AG08395 (cell line): ENCODE measurements around the gene RSAD2.
"Not testable (repeated sequence)": the region's sequence is repeated elsewhere in the genome, so short reads cannot be mapped to it uniquely, and the experiment has no call there.

Source experiments
- DNase-seq: peaks from one replicate; pipeline ENCODE4 v3.0.0; 2012; ENCODE audit warnings: mixed read lengths, low spot score

The RSAD2 gene

GRCh38 chr2:6926071-6926732, 48.6 kb downstream of the RSAD2 start:
- DNase-seq = no peak

DNA sequence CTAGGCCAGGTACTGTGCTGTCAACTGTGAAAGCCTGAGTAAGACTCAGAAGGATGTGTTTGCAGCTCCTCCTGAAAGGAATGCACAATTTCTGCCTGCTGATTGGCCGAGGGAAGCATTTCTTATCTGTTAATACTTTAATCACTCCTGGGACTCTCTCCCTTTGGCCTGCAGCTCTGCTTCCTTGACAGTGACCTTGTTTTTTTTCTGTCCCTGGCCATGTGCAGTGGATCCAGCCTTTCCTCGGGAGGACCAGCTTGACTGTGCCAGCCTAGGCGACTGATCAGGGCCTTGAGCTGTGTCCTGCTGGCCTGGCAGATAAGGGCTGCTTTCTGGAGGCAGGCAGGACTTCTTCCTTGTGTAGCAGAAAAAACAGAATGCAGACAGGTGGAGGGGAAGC, 49.6 kb downstream of the RSAD2 start:
- no peak for DNase-seq

GRCh38 chr2:6927753-6928152, 50.2 kb downstream of the RSAD2 start:
- no peak for DNase-seq

DNA sequence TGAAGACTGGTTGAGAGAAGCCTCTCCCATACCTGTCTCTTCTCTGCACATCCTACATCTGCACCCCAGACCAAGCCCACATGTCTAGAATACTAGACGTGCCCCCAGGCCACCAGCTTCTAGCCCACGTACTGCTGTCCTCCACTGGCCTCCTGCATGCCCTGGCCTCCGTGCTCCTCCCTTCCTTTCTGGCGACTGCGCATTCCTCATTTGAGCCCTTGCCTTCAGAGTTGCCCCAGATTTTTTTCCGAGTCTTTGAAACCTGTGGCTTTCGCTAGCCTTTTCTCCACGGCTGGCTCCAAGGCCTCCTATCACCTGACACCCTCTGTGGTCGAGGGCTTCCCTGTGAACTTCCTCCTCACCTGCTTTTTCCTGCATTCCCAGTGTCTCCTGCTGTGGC, 50.9 kb downstream of the RSAD2 start:
- no peak for DNase-seq

- no peak for DNase-seq
Measured at GRCh38 chr2:6929196-6929819, 51.7 kb downstream of the RSAD2 start.

DNA sequence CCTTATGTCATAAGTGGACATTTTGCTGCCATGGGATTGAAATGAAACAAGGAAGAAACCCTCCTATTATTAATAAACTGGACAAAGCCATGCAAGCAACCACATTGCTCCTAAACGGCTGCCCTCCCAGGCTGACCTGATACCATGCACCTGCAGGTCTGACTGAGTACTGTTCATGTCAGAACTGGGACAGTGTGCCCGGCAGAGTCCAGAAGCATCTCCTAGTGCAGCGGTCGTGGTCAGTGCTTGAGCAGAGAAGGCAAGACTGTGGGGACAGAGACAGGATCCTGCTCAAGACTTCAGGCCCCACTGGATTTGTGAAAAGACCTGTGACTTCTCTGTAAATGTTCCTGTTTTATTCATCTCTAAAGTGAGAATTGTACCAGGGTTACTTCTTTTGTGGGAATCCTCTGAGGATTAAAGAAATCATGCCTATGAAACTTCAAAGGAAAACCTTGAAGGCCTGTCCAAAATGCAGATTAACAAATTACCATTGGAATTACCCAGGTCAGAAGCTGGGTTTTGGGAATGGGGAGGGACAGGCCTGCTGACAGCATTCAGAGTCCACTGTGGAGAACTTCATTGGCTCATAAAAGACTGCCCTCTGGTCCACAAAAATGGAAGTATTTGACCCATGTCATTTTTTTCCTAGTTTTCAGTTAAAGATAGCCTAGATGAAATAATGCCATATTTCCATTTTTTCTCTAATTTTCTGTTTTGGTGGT, 53.5 kb downstream of the RSAD2 start:
- DNase-seq = no peak

GRCh38 chr2:6931753-6932152, 54.2 kb downstream of the RSAD2 start:
- no peak for DNase-seq

- DNase-seq = no peak
Measured at GRCh38 chr2:6932206-6932605, 54.6 kb downstream of the RSAD2 start.

DNA sequence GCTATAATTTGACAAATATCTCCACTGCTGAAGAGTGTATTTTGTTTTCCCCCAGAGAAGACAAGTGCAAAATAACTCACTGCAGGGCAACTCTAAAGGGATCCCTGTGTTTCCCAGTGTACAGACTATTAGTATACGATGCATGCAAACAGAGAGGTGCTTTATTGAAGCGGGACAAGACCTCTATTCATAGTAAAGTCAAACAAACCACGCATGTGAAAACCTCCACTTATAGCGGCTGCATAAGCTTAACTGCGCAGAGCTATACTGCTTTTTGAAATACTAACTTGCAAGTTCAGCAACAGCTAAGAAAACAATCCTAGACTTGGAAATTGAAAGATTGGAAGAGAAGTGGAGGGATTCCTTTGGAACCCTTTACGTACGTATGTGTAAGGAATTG, 55.3 kb downstream of the RSAD2 start:
- no peak for DNase-seq

- no peak for DNase-seq
Measured at GRCh38 chr2:6933911-6934310, 56.3 kb downstream of the RSAD2 start.

- DNase-seq = no peak
Measured at GRCh38 chr2:6934345-6934744, 56.8 kb downstream of the RSAD2 start.

GRCh38 chr2:6934758-6935651, 57.4 kb downstream of the RSAD2 start:
- DNase-seq = no peak

DNA sequence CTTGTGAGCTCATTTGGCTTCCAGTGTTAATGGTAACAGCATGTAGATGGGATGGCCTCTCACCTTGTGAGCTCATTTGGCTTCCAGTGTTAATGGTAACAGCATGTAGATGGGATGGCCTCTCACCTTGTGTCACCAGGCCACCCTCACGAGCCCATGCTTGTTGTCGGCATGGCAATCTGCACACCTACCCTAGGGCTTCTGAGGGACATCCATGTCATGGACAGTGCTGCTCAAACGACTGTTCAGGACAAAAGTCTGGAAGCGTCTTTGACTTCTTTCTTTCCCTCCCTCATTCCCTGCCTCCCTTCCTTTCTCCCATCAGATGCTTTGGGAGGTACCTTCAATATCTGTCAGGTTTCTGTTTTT, 58.1 kb downstream of the RSAD2 start:
- not testable (repeated sequence) for DNase-seq

DNA sequence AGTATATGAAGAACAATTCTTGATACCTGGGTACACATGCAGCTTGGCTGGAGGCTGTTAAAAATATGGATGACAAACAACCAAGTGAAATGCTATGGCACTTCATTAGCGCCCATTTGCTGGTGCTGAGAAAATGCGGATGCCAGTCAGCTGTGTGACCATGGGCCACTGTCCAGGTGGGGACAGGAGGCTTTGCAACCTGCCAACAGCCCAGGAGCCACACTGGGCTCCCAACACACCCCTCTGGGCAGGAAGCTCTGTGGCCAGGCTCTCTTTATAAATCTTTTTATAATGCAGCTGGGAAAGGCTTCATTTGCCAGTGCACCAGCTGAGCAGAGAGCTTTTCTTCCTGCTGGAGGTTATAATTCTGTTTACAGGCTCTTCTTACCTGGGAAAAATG, 59.6 kb downstream of the RSAD2 start:
- DNase-seq = no peak

- no peak for DNase-seq
Measured at GRCh38 chr2:6937582-6937981, 60.0 kb downstream of the RSAD2 start.

DNA sequence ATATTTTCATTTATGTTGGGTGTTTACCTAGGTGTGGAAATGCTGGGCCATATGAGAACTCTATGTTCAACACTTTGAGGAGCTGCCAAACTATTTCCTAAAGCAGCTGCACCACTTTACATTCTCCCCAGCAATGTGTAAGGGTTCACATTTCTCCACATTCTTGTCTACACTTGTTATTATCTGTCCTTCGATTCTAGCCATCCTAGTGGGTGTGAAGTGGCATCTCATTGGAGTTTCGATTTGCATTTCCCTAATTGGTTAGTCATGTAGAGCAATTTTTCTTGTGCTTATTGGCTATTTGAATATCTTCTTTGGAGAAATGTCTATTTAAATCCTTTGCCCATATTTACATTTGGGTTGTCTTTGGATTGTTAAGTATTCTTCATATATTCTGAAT, 61.5 kb downstream of the RSAD2 start:
- DNase-seq = no peak

- no peak for DNase-seq
Measured at GRCh38 chr2:6940820-6941219, 63.2 kb downstream of the RSAD2 start.

DNA sequence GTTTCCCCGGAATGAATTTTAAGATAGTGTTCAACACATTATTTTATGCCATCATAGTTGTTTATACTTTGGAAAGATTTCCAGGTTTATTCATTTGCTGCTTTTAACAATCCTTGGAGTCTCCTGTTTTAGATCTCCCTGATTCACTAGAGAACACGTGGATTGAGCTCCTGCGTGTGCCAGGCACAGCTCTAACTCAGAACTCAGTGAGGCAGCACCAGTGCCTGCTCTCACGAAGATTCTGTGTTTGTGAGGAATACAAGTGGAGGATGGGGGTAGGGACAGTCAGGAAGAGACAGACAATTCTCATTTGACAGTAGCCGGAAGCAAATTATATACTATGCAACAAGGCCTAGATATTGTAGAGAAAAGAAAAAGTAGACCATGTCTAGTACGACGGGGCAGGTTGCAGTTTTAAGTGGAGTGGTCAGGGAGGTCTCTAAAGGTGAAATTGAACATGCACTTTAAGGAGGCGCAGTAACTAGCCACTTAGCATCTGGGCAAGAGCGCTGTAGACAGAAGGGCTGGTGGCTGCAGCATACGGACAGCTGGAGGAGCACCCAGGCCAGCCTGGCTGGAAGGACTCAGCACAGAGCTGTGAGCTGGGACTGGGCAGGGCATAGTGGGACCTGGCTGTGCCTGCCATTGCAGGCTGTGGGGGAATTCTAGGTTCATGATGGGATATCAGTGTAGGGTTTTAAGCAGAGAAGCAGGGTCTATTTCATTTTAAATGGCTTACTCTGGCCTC, 63.9 kb downstream of the RSAD2 start:
- DNase-seq = no peak

GRCh38 chr2:6942848-6943247, 65.3 kb downstream of the RSAD2 start:
- DNase-seq = no peak

DNA sequence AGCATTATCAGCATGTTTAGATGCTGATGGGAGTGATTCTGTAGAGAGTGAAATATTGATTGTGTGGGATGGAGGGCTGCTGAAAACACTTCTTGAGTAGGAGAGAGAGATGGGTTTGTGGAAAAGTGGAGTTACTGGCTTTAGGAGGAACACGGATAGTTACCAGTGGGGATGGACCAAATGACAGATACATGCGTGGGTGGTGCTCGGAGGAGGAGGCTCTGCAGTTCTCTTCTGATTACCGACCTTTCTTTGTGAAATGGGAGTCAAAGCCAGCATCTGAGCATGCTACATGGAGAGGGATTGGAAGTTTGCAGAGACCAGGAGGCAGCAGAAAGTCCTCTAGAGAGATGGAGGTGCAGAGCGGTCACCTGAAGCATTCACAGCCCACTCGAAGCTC, 65.9 kb downstream of the RSAD2 start:
- no peak for DNase-seq

- DNase-seq = no peak
Measured at GRCh38 chr2:6943971-6944370, 66.4 kb downstream of the RSAD2 start.

GRCh38 chr2:6944555-6944954, 67.0 kb downstream of the RSAD2 start:
- no peak for DNase-seq
